Heart left ventricle (tissue), 16 donors: Measurements from ENCODE around the gene CDC42SE2. TPM values are rescaled to one million over a fixed set of nuclear protein-coding genes. Genes with fewer than 3 reads are reported as not detected.
"Not testable (repeated sequence)": the region's sequence is repeated elsewhere in the genome, so short reads cannot be mapped to it uniquely, and the experiment has no call there.

Experiments used
- ATAC-seq, 4 donors: fragments of 200-7000 bp; cut with Tn5 transposase; one replicate each; pipeline ENCODE4 v1.9.1; 2020 to 2022; ENCODE audit warnings: moderate library complexity in 4 of 4, mild to moderate bottlenecking in 3 of 4, moderate number of reproducible peaks in 1 of 4
- DNase-seq, 5 donors: peaks; one replicate each; pipeline ENCODE4 v3.0.0-alpha.2; 2020
- H3K27ac ChIP-seq, 12 donors: fragments of 200-600 bp; sonication (generic) in 4 of 12; one replicate each; pipeline versions ENCODE4 v1.5.0 to v1.8.0; 2016 to 2022; ENCODE audit warnings: mild to moderate bottlenecking in 2 of 12
- H3K27me3 ChIP-seq, 9 donors: fragments of 200-600 bp; sonication (generic) in 2 of 9; one replicate each; pipeline versions ENCODE4 v1.5.1 to v1.8.0; 2016 to 2022; ENCODE audit warnings: mild to moderate bottlenecking in 3 of 9
- H3K36me3 ChIP-seq, 9 donors: fragments of 200-600 bp; sonication (generic) in 2 of 9; one replicate each; pipeline versions ENCODE4 v1.5.0 to v1.8.0; 2018 to 2022; ENCODE audit warnings: mild to moderate bottlenecking in 2 of 9
- H3K4me1 ChIP-seq, 12 donors: fragments of 200-600 bp; sonication (generic) in 4 of 12; one replicate each; pipeline versions ENCODE4 v1.5.0 to v1.8.0; 2016 to 2022; ENCODE audit warnings: mild to moderate bottlenecking in 3 of 12
- H3K4me3 ChIP-seq, 12 donors: fragments of 200-600 bp; sonication (generic) in 4 of 12; one replicate each; pipeline versions ENCODE4 v1.5.0 to v1.8.0; 2017 to 2022; ENCODE audit warnings: mild to moderate bottlenecking in 9 of 12, moderate library complexity in 4 of 12
- H3K9me3 ChIP-seq, 12 donors: fragments of 200-600 bp; sonication (generic) in 4 of 12; one replicate each; pipeline versions ENCODE4 v1.5.0 to v1.8.0; 2016 to 2022; ENCODE audit warnings: mild to moderate bottlenecking in 1 of 12
- CTCF ChIP-seq, 12 donors: fragments of 200-600 bp; sonication (generic) in 4 of 12; IDR thresholded peaks; one replicate each; pipeline versions ENCODE4 v1.5.0 to v1.8.0; 2018 to 2022; ENCODE audit warnings: antibody characterized with exemption in 12 of 12, mild to moderate bottlenecking in 5 of 12
- POLR2A ChIP-seq, 2 donors: fragments of 450-650 bp; IDR thresholded peaks; one replicate each; pipeline ENCODE4 v1.6.1; 2017; ENCODE audit warnings: antibody characterized with exemption in 2 of 2, mild to moderate bottlenecking in 2 of 2, moderate library complexity in 2 of 2
- WGBS, 4 donors: extraction: QIAGEN DNeasy Blood & Tissue Kit in 2 of 4; methylation state at CpG; one replicate each; pipeline versions ENCODE4 v1.1.5 to v1.1.7; 2013 to 2018; 5-methylcytosine and 5-hydroxymethylcytosine counted together
- intact Hi-C, 10 donors: fragments of 100-400 bp; cut with DNase I; formaldehyde crosslinking; loops; one replicate each; pipeline versions ENCODE4 v1.11.1 to v1.14.2; 2022
- polyA plus RNA-seq, 2 donors: library from polyadenylated mRNA; stranded (reverse); fragments of 200-250 nt; gene quantifications; one replicate each; pipeline ENCODE4 v1.2.3, GENCODE V29; 2013
- total RNA-seq, 9 donors: library from RNA; depleted of rRNA in 2 of 9; stranded (reverse); fragments of >200 nt in 2 of 9; fragmentation: NEBNext Ultra II Directional in 3 of 9; extraction: Animal tissue kit (Norgen Biotek cat#: 25700) in 3 of 9; gene quantifications; one replicate each; pipeline versions ENCODE4 v1.1.0 to v1.2.4, GENCODE V29; 2016 to 2023
- donor health status: ischemic (EF 13 %, LVEDD 7.1; RV severe dilation, severe dysfunction).
- donor health status: healthy with polysubstance abuse.
- donor health status: DM: no; HTN: yes; CAD: no.
- donor health status: DM: no; HTN: no; CAD: no.
- donor health status: ischemic (EF 25% LVEDD 6.9; RV normal size, moderate dysfunction).
- donor health status: ischemic (EF 25% LVEDD 5.7; RV mildly dilated, moderate dysfunction).
- donor health status: healthy.
- donor health status: DM: yes; HTN: yes; CAD: no.
- donor health status: ischemic (EF 35%, LVEDD 5.7; RV mildly dilated, moderate dysfunction).
- donor health status: nonischemic (EF 11% LVEDD 7.7; RV severe dilation, severe dysfunction).
- donor health status: DM: yes; HTN: yes; CAD: no.
- donor health status: PGD.
- donor health status: ischemic (EF 29% LVEDD 5.4; RV normal size, mild dysfunction).
- donor health status: nonischemic (EF 23%, LVEDD 6.1; RV moderate dilation, normal function).

The CDC42SE2 gene
- total and polyA plus RNA-seq, 11 donors = 4.8 to 29.2 (median 12.4) TPM

- H3K9me3 ChIP-seq = no peaks in the 10 kb centered on the region
- no peak for DNase-seq
- intact Hi-C loops = loop anchor here in 1 of 10 donors (10.0 kb wide), 1 partner anchor 129 kb away; the partner anchor contains the start of gene CDC42SE2
- peak overlapping the region in 1 of 12 donors; percentile 59 for H3K27ac ChIP-seq
- TF ChIP-seq CTCF (IDR thresholded peaks at IDR 0.05) (no peak), POLR2A (IDR thresholded peaks at IDR 0.05) (no peak)
- peaks cover 0 to 14% (median 3%) of the 10 kb centered on the region in 12 donors for H3K4me1 ChIP-seq
- whole genome bisulfite sequencing, 4 donors = 50 to 64% (median 61%) methylated on average over 5 of the region's 5 CpGs
- peaks cover 0 to 86% (median 46%) of the 10 kb centered on the region in 9 donors for H3K36me3 ChIP-seq
- ATAC-seq = peak; percentile 55 to 83 (median 72)
- H3K27me3 ChIP-seq = no peaks in the 10 kb centered on the region
- no peak overlapping the region for H3K4me3 ChIP-seq
Measured at GRCh38 chr5:131393498-131393968, 129.7 kb downstream of the CDC42SE2 start.

GRCh38 chr5:131394128-131394527 lies 130.3 kb downstream of the CDC42SE2 start:
- no peaks in the 10 kb centered on the region for H3K9me3 ChIP-seq
- ATAC-seq (peak in 1 of 4 donors; percentile 62), DNase-seq (no peak)
- H3K4me3 ChIP-seq = no peak overlapping the region
- H3K27ac ChIP-seq = peak overlapping the region in 1 of 12 donors; percentile 59
- peaks cover 0 to 89% (median 52%) of the 10 kb centered on the region in 9 donors for H3K36me3 ChIP-seq
- intact Hi-C loops = loop anchor here in 1 of 10 donors (10.0 kb wide), 1 partner anchor 129 kb away; the partner anchor contains the start of gene CDC42SE2
- H3K4me1 ChIP-seq = peaks cover 0 to 14% (median 3%) of the 10 kb centered on the region in 12 donors
- no peaks in the 10 kb centered on the region for H3K27me3 ChIP-seq
- TF ChIP-seq POLR2A (IDR thresholded peaks at IDR 0.05) (no peak), CTCF (IDR thresholded peaks at IDR 0.05) (no peak)
- 82 to 95% (median 91%) methylated on average over 4 of the region's 4 CpGs for WGBS, 4 donors

GRCh38 chr5:131396015-131396414 lies 132.2 kb downstream of the CDC42SE2 start:
- no peak for TF ChIP-seq POLR2A (IDR thresholded peaks at IDR 0.05)
- TF ChIP-seq CTCF (IDR thresholded peaks at IDR 0.05) = no peak
- Histone ChIP-seq H3K4me1 (peaks cover 0 to 14% (median 3%) of the 10 kb centered on the region in 12 donors), H3K9me3 (no peaks in the 10 kb centered on the region), H3K36me3 (peaks cover 0 to 84% (median 50%) of the 10 kb centered on the region in 9 donors), H3K4me3 (no peak overlapping the region), H3K27me3 (no peaks in the 10 kb centered on the region), H3K27ac (peak overlapping the region in 1 of 12 donors; percentile 3)
- whole genome bisulfite sequencing, 4 donors = 93 to 97% (median 95%) methylated on average over 3 of the region's 3 CpGs
- intact Hi-C loops = loop anchor here in 1 of 10 donors (10.0 kb wide), 1 partner anchor 131 kb away; the partner anchor contains the start of gene CDC42SE2
- ATAC-seq = no peak
- DNase-seq = no peak

GRCh38 chr5:131396630-131397273 lies 132.9 kb downstream of the CDC42SE2 start:
- no peak for TF ChIP-seq CTCF (IDR thresholded peaks at IDR 0.05)
- TF ChIP-seq POLR2A (IDR thresholded peaks at IDR 0.05) = no peak
- WGBS, 4 donors = 83 to 91% (median 89%) methylated on average over 5 of the region's 5 CpGs
- DNase-seq (no peak), ATAC-seq (no peak)
- peaks cover 0 to 7% (median 0%) of the 10 kb centered on the region in 12 donors for H3K9me3 ChIP-seq
- no peak overlapping the region for H3K27ac ChIP-seq
- H3K27me3 ChIP-seq = no peaks in the 10 kb centered on the region
- H3K4me3 ChIP-seq = no peak overlapping the region
- peaks cover 0 to 77% (median 43%) of the 10 kb centered on the region in 9 donors for H3K36me3 ChIP-seq
- H3K4me1 ChIP-seq = peaks cover 0 to 14% (median 3%) of the 10 kb centered on the region in 12 donors
- intact Hi-C loops = loop anchor here in 1 of 10 donors (10.0 kb wide), 1 partner anchor 132 kb away; the partner anchor contains the start of gene CDC42SE2

GRCh38 chr5:131399007-131399406 lies 135.2 kb downstream of the CDC42SE2 start:
- not testable (repeated sequence) for H3K27me3 ChIP-seq, DNase-seq, H3K27ac ChIP-seq, ATAC-seq, H3K4me1 ChIP-seq, H3K4me3 ChIP-seq
- intact Hi-C loops = loop anchor here in 1 of 10 donors (10.0 kb wide), 1 partner anchor 134 kb away; the partner anchor contains the start of gene CDC42SE2
- Histone ChIP-seq H3K9me3 (peaks cover 0 to 29% (median 3%) of the 10 kb centered on the region in 12 donors), H3K36me3 (peaks cover 0 to 57% (median 29%) of the 10 kb centered on the region in 9 donors)
- 96 to 99% (median 97%) methylated on average over 6 of the region's 6 CpGs for WGBS, 4 donors
